ENCODE results near the gene RNASEH1. TPM values are rescaled to one million over a fixed set of nuclear protein-coding genes. Genes with fewer than 3 reads are reported as not detected.

Gene RNASEH1
- total and polyA plus RNA-seq, 2 donors from 2014 or later = 6.8 to 21.1 TPM

DNA sequence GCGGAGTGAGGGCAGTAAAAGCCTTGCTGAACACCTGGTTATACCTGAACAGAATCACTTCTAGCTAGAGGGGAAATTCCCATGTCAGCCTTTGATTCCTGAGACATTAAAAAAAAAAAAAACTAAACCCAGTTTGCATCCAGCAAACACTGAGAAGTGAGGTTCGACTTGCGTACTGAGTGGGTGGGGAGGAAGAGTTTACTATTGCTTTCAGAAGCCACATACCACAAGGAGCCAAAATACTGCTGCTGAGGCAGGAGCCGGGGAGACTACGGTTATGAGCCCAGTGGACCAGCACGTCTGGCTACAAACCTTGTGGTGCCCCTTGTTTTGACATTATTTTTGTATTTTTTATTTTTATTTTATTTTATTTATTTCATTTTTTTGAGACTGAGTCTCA, 39.4 kb upstream of the RNASEH1 start:
- H3K36me3 ChIP-seq (ENCODE audit: control insufficient read depth in 2 of 3, insufficient read depth in 3 of 3, low read length in 3 of 3) = no peaks in the 10 kb centered on the region
- no peak for FAIRE-seq
- no peaks in the 10 kb centered on the region for H3K27me3 ChIP-seq (ENCODE audit: control insufficient read depth, insufficient read depth, low read length)
- no peak overlapping the region for H3K4me3 ChIP-seq (ENCODE audit: low read length in 3 of 3)
- no peak overlapping the region for H3K27ac ChIP-seq (ENCODE audit: low read depth in 2 of 2, low read length in 2 of 2)
- DNase-seq = no peak
- TF ChIP-seq, protein P1, sequence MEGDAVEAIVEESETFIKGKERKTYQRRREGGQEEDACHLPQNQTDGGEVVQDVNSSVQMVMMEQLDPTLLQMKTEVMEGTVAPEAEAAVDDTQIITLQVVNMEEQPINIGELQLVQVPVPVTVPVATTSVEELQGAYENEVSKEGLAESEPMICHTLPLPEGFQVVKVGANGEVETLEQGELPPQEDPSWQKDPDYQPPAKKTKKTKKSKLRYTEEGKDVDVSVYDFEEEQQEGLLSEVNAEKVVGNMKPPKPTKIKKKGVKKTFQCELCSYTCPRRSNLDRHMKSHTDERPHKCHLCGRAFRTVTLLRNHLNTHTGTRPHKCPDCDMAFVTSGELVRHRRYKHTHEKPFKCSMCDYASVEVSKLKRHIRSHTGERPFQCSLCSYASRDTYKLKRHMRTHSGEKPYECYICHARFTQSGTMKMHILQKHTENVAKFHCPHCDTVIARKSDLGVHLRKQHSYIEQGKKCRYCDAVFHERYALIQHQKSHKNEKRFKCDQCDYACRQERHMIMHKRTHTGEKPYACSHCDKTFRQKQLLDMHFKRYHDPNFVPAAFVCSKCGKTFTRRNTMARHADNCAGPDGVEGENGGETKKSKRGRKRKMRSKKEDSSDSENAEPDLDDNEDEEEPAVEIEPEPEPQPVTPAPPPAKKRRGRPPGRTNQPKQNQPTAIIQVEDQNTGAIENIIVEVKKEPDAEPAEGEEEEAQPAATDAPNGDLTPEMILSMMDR (IDR thresholded peaks at IDR 0.05; ENCODE audit: borderline replicate concordance, extremely low read depth, insufficient read depth) = no peak
- no peaks in the 10 kb centered on the region for H3K9me3 ChIP-seq (ENCODE audit: control insufficient read depth in 2 of 3, insufficient read depth in 1 of 3, low read length in 3 of 3)
- H3K4me1 ChIP-seq (ENCODE audit: control insufficient read depth in 2 of 3, insufficient read depth in 2 of 3, low read depth in 1 of 3, low read length in 3 of 3) = no peaks in the 10 kb centered on the region
- no peak overlapping the region for H3K9ac ChIP-seq (ENCODE audit: low read length in 3 of 3)
- intact Hi-C loops (cut with DNase I) = no loop called here

DNA sequence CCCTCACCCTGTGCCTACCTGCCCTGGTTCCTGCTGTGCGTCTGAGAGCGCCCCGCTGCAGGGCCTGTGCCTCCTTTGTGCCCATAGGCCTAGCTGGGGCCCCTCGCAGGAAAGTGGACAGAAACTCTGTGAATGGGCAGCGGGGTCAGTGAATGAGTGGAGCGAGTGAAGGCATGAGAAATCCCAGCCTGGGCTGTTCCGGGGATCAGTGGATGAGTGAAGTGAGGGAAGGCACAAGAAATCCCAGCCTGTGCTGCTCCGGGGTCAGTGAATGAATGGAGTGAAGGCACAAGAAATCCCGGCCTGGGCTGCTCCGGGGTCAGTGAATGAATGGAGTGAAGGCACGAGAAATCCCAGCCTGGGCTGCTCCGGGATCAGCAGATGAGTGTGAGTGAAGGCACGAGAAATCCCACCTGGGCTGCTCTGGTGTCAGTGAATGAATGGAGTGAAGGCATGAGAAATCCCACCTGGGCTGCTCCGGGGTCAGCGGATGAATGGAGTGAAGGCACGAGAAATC, 38.8 kb upstream of the RNASEH1 start:
- Histone ChIP-seq H3K9ac (ENCODE audit: low read length in 3 of 3) (no peak overlapping the region), H3K27ac (ENCODE audit: low read depth in 2 of 2, low read length in 2 of 2) (no peak overlapping the region), H3K27me3 (ENCODE audit: control insufficient read depth, insufficient read depth, low read length) (no peaks in the 10 kb centered on the region), H3K9me3 (ENCODE audit: control insufficient read depth in 2 of 3, insufficient read depth in 1 of 3, low read length in 3 of 3) (no peaks in the 10 kb centered on the region), H3K4me1 (ENCODE audit: control insufficient read depth in 2 of 3, insufficient read depth in 2 of 3, low read depth in 1 of 3, low read length in 3 of 3) (no peaks in the 10 kb centered on the region), H3K36me3 (ENCODE audit: control insufficient read depth in 2 of 3, insufficient read depth in 3 of 3, low read length in 3 of 3) (no peaks in the 10 kb centered on the region), H3K4me3 (ENCODE audit: low read length in 3 of 3) (no peak overlapping the region)
- DNase-seq (no peak), FAIRE-seq (no peak)
- intact Hi-C loops (cut with DNase I) = no loop called here
- TF ChIP-seq, protein P1 (IDR thresholded peaks at IDR 0.05; ENCODE audit: borderline replicate concordance, extremely low read depth, insufficient read depth) = no peak

DNA sequence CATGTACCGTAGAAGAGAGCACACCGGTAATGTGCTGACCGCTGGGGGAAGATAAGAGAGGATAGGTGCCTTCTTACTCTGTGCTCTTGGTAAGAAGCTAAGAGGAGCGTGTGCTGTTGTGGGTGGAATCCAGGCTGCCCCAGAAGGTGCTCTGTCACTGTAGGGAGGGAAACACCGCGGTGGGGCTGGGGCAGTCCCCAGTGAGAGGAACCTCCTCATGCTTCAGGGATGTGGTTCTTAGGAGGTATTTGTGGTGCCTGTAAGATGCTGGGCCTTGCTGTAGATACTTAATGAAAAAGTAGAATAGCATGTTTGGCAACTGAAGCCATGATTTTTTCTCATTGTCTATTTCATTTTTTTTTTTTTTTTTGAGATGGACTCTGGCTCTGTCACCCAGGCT, 37.9 kb upstream of the RNASEH1 start:
- Histone ChIP-seq H3K27me3 (ENCODE audit: control insufficient read depth, insufficient read depth, low read length) (no peaks in the 10 kb centered on the region), H3K9ac (ENCODE audit: low read length in 3 of 3) (no peak overlapping the region), H3K4me1 (ENCODE audit: control insufficient read depth in 2 of 3, insufficient read depth in 2 of 3, low read depth in 1 of 3, low read length in 3 of 3) (no peaks in the 10 kb centered on the region), H3K27ac (ENCODE audit: low read depth in 2 of 2, low read length in 2 of 2) (no peak overlapping the region), H3K36me3 (ENCODE audit: control insufficient read depth in 2 of 3, insufficient read depth in 3 of 3, low read length in 3 of 3) (no peaks in the 10 kb centered on the region), H3K4me3 (ENCODE audit: low read length in 3 of 3) (no peak overlapping the region), H3K9me3 (ENCODE audit: control insufficient read depth in 2 of 3, insufficient read depth in 1 of 3, low read length in 3 of 3) (no peaks in the 10 kb centered on the region)
- FAIRE-seq (no peak), DNase-seq (no peak)
- intact Hi-C loops (cut with DNase I) = no loop called here
- TF ChIP-seq, protein P1 (IDR thresholded peaks at IDR 0.05; ENCODE audit: borderline replicate concordance, extremely low read depth, insufficient read depth) = no peak

DNA sequence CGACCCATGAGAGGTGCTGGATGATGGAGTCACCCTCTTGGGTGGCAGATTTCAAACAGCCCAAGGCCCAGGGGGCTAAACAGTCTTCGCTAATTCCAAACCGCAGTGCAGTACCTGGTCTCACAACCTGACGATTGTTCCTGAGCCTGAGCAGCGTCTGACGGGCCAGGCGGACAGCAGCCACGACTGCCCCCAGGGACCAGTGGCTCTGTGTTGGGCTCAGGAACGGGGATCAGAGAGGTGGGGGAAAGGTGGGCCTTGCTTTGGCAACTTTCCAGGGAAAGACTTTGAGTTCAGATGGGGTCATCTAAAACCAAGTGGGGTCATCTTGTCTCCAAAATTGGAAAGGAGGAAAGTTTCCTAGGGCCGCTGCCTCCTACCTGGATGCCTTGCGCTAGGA, 37.3 kb upstream of the RNASEH1 start:
- TF ChIP-seq, protein P1 (IDR thresholded peaks at IDR 0.05; ENCODE audit: borderline replicate concordance, extremely low read depth, insufficient read depth) = no peak
- no peaks in the 10 kb centered on the region for H3K36me3 ChIP-seq (ENCODE audit: control insufficient read depth in 2 of 3, insufficient read depth in 3 of 3, low read length in 3 of 3)
- no peaks in the 10 kb centered on the region for H3K27me3 ChIP-seq (ENCODE audit: control insufficient read depth, insufficient read depth, low read length)
- FAIRE-seq = no peak
- H3K4me1 ChIP-seq (ENCODE audit: control insufficient read depth in 2 of 3, insufficient read depth in 2 of 3, low read depth in 1 of 3, low read length in 3 of 3) = no peaks in the 10 kb centered on the region
- peak overlapping the region in 1 of 2 donors; percentile 1 for H3K27ac ChIP-seq (ENCODE audit: low read depth in 2 of 2, low read length in 2 of 2)
- no peaks in the 10 kb centered on the region for H3K9me3 ChIP-seq (ENCODE audit: control insufficient read depth in 2 of 3, insufficient read depth in 1 of 3, low read length in 3 of 3)
- intact Hi-C loops (cut with DNase I) = no loop called here
- H3K4me3 ChIP-seq (ENCODE audit: low read length in 3 of 3) = peak overlapping the region in 1 of 3 donors; percentile 28
- H3K9ac ChIP-seq (ENCODE audit: low read length in 3 of 3) = no peak overlapping the region
- no peak for DNase-seq

All from kidney (tissue), 14 donors.